ENCODE measurements around the gene ODF2.
"Not testable (repeated sequence)": the region's sequence is repeated elsewhere in the genome, so short reads cannot be mapped to it uniquely, and the experiment has no call there.

The ODF2 gene

GRCh38 chr9:128455849-128456612 lies at the start of gene ODF2:
Gene ODF2 (plus strand): TSS chr9:128456006. CDS start chr9:128456092, 86 bp downstream.
- peak; percentile 91 for DNase-seq

DNA sequence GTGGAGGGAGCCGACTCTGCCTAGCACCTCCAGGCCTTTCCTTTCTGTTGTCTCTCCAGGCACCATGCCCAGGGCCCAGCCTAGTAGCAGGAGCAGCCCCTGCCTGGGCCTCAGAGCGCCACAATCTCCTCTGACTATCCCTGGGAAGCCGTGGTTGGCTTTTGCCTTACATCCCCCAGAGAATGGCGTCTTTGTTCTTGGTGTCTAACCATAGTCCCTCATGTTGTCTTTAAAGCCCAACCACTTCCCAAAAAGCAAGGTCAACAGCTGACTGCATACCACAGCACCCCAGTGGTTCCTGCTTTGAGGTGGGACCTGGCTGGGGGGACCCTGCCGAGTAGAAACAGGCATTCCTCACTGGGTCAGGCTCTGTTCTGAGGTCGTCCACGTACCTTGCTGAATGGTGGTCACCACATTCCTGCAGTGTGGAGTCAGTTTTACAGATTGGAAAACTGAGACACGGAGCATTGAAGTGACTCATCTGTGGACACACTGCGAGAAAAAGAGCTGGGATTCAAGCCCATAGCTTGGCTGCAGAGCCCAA lies 48.9 kb upstream of the ODF2 start:
- no peak for DNase-seq

DNA sequence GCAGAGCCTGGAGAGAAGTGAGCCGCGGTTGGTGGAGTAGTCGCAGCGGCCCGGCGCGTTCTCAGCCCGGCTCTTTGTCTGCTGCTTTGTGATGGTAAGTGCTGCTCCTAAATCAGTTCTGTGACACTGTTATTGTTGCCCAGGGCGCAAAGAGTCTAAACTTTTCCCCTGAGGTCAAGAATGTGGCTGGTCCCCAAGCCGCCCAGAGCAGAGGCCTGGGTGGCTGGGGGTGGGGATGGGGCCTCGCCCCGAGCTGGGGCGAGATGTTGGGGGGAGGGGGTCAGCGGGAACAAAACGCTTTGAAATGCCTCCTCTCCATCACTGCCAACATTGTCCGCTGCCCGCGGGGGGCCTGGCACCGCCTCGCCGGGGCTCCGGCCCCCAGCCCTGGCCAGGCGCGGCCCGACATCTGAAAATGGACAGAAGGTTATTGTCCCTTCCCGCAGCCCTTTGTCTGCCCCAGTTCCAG lies 46.8 kb upstream of the ODF2 start:
- DNase-seq = no peak

GRCh38 chr9:128409450-128409849 lies 46.4 kb upstream of the ODF2 start:
- no peak for DNase-seq

DNA sequence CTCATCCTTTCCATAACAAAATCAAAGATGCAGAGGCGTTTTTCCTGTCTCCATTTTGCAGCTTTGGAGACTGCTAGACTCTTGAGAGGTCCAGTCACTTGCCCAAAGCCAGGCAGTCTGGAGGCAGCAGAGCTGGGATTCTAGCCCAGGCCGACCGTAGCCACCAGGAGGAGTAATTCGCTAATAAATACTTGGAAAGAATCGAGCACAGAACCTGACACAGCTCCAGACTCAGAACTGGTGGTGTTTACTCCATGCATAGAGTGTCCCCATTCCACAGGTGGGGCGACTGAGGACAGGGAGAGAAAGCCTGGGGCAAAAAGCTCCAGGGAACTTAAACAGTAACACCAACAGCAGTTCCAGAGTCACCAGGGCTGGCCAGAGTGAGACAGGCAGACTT lies 45.8 kb upstream of the ODF2 start:
- DNase-seq = no peak

DNA sequence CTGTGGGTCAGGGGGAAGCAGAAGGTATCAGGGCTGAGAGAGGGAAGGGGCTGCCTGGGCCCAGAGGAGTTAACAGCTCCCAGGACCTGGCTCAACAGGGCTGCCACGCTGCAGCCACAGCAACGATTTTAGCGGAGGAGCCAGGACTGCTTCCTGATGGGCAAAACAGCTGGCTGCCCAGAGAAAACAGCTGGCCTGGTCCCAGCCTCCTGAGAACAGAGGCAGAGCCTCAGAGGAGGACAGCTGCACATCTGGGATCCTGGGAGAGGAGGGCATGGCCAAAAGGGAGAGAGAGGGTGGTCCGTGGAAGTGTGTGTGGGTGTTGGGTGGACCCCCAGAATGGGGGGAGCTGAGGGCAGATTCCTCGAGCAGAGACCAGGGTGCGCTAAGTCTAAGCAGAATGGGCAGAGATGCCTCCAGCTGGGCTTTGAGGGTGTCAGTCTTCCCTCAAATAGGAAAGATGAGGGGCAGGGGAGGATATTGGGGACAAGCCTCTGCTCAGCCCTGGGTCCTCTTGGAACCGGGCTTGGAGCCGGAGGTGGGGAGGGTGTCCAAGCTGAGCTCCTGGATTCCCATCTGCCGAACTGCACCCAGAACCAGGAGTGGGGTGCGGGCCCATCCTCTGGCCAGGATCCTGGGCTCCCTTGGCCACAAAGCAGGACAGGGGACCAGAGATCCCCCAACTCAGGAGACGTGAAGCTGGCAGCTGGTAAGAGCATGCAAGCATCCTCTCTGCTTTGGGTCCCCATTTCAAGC lies 44.3 kb upstream of the ODF2 start:
- DNase-seq = no peak

DNA sequence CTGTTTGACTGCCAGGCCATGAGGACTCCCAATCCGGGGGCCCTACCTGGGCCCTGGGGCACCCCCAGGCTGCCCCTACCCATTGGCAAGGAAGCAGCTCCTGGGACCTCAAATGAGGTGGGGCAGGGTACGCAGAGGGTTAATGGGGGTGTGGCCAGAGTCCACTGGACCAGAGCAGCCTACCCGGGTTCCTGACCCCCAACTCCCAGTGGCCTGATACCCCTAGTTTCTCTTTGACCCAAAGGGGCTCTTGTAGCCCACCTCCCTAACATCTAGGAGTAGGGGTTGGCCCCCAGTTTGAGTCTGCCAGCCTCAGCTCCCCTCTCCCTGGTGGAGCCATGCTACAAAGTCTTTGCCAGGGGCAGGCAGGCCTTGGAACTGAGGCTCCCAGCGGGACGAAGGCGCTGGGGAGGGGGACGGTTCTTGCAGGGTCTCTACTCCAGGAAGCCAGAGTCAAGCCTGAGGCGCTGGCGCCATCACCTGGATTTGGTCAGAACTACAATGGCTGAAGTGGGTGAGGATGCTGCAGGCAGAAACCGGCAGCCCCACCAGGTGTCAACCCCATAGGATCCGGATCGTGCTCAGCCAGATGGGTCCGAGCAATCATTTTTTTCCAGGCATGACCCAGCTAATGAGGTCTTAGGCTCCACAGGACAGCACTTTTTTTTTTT lies 43.6 kb upstream of the ODF2 start:
- DNase-seq = peak; percentile 65

DNA sequence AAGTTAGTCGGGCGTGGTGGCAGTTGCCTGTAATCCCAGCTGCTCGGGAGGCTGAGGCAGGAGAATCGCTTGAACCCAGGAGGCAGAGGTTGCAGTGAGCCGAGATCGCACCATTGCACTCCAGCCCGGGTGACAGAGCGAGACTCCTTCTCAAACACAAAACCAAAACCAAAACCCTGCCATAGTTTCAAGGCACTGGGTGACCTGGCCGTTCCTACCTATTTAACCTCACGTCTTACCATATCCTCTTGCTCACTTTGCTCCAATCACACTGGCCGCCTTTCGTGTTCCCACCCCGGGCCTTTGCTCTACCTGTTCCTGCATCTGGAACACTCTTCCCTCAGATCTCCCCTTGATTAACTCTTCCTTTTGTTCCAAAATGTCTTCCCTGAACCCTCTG lies 42.1 kb upstream of the ODF2 start:
- DNase-seq = not testable (repeated sequence)

GRCh38 chr9:128414461-128414860 lies 41.3 kb upstream of the ODF2 start:
- DNase-seq = no peak

GRCh38 chr9:128415281-128415680 lies 40.5 kb upstream of the ODF2 start:
- no peak for DNase-seq

DNA sequence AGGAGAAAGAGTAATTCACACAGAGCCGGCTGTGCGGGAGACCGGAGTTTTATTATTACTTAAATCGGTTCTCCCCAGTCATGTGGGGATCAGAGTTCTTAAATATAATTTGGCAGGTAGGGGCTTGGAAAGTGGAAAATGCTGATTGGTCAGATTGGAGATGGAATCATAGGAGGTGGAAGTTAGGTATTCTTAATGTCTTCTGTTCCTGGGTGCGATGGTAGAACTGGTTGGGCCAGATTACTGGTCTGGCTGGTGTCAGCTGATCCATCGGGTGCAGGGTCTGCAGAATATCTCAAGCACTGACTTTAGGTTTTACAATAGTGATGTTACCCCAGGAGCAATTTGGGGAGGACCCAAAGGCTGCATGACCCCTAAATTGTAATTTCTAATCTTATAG lies 39.8 kb upstream of the ODF2 start:
- DNase-seq = no peak

GRCh38 chr9:128416432-128417019 lies 39.3 kb upstream of the ODF2 start:
- DNase-seq = no peak

- DNase-seq = no peak
These were observed 36.5 kb upstream of the ODF2 start for GRCh38 chr9:128419061-128419925.

- peak; percentile 56 for DNase-seq
These were observed 35.7 kb upstream of the ODF2 start for GRCh38 chr9:128420060-128420650.

GRCh38 chr9:128420651-128421481 lies 34.9 kb upstream of the ODF2 start, which contains the start of gene CERCAM:
Gene CERCAM (plus strand): TSS chr9:128420857. CDS start chr9:128420878, 21 bp downstream.
- peak; percentile 35 for DNase-seq

DNA sequence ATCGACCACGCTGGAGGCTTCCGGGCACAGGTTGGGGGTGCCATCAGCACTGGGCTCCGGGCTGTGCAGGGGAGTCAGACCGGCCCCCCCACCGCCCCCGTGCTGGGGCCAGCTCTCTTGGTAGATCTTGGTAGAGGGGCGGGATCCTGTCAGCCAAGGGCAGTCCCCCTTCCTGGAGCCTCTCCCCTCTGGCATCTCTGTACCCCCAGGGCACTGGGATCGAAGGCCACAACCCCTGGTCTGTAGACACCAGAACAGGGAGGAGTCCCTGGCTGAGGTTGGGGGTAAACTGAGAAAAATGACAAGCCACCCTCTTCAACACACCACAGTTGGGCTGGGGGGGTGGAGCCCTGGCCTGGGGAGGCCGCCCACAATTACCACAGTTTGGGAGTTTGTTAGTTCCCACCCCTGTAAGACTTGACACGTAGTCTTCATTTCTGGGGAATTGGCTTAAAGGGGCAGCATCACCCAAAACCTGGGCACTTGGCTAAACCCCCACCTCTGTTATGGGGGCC lies 34.3 kb upstream of the ODF2 start:
- DNase-seq = no peak

DNA sequence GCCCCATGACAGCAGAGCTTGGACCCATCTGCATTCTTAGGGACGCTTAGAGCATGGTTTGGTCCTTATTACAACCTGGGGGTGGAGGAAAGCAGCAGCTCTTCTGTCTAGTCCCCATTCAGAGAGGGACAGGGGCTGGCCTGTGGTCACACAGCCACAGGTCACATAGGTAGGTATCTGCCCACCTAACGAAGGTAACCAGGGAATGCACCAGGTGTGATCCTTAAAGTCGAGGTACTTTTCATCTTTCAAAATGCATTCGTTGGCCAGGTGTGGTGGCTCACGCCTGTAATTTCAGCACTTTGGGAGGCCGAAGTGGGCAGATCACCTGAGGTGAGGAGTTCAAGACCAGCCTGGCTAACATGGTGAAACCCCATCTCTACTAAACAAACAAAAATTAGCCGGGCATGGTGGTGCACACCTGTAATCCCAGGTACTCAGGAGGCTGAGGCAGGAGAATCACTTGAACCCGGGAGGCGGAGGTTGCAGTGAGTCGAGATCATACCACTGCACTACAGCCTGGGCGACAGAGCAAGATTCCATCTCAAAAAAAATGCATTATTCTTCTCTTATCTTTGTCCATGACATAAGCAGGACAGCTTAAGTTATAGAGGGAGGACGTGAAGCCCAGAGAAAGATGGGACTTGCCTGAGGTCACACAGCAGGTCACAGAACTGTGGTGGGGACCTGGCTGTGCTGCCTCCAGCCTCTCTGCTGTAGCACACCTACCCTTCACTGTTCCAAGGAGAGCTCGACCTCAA lies 33.6 kb upstream of the ODF2 start:
- not testable (repeated sequence) for DNase-seq

DNA sequence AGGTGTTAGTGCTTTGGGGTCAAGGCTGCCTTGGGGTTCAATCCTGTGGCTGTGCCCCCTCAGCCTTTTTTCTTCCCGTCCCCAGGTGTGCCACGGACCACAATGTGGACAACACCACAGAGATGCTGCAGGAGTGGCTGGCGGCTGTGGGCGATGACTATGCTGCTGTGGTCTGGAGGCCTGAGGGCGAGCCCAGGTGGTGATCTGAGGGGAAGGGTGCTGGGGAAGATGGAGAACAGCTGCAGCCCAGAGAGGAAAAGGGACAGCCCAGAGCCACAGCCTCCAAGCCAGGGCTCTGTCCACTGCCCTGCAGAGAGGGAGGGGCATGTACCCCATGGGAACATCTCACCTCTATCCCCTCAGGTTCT lies 33.0 kb upstream of the ODF2 start:
- DNase-seq = no peak

GRCh38 chr9:128423356-128423755 lies 32.5 kb upstream of the ODF2 start:
- not testable (repeated sequence) for DNase-seq

All from GDM1 (cell line).